Gastrocnemius medialis (tissue), 4 donors: ENCODE measurements around the gene XRN1. TPM values are rescaled to one million over a fixed set of nuclear protein-coding genes. Genes with fewer than 3 reads are reported as not detected.

Source experiments
- ATAC-seq, 2 donors: fragments of 150-250 bp; one replicate each; pipeline ENCODE4 v1.9.1; 2016
- DNase-seq, 2 donors: peaks; one replicate each; pipeline ENCODE4 v3.0.0-alpha.2; 2019
- H3K27ac ChIP-seq, 4 donors: fragments of 200-600 bp; sonication (generic); 1 replicate in 1 of 4; 2 replicates in 3 of 4; pipeline ENCODE4 v1.5.1; 2016 to 2018; ENCODE audit warnings: mild to moderate bottlenecking in 2 of 4, moderate library complexity in 1 of 4
- H3K27me3 ChIP-seq, 3 donors: fragments of 200-600 bp; sonication (generic) in 2 of 3; 1 replicate in 1 of 3; 2 replicates in 2 of 3; pipeline versions ENCODE4 v1.5.1 to v1.6.0; 2016 to 2019; ENCODE audit warnings: mild to moderate bottlenecking in 1 of 3, moderate library complexity in 1 of 3
- H3K36me3 ChIP-seq, 2 donors: fragments of 200-600 bp; sonication (generic) in 1 of 2; one replicate each; pipeline ENCODE4 v1.5.1; 2017 to 2018
- H3K4me1 ChIP-seq, 2 donors: fragments of 200-600 bp; sonication (generic) in 1 of 2; one replicate each; pipeline ENCODE4 v1.5.1; 2016 to 2017; ENCODE audit warnings: mild to moderate bottlenecking in 2 of 2
- H3K4me3 ChIP-seq, 4 donors: fragments of 200-600 bp; sonication (generic) in 3 of 4; 1 replicate in 1 of 4; 2 replicates in 3 of 4; pipeline ENCODE4 v1.5.1; 2016 to 2019; ENCODE audit warnings: mild to moderate bottlenecking in 2 of 4
- H3K9me3 ChIP-seq, 3 donors: fragments of 200-600 bp; sonication (generic) in 2 of 3; 1 replicate in 1 of 3; 2 replicates in 2 of 3; pipeline ENCODE4 v1.5.1; 2016 to 2019
- POLR2A ChIP-seq, 2 donors: fragments of 450-650 bp; IDR thresholded peaks; one replicate each; pipeline ENCODE4 v1.6.1; 2017; ENCODE audit warnings: antibody characterized with exemption in 2 of 2, mild to moderate bottlenecking in 2 of 2, moderate library complexity in 2 of 2
- in situ Hi-C, 4 donors: fragments of 200-750 bp; cut with MboI; loops; one replicate each; pipeline versions ENCODE4 v1.15.0 to v1.8.0; 2017; ENCODE audit warnings: low sequenced_read_pairs in 4 of 4
- intact Hi-C: fragments of 100-400 bp; cut with DNase I; formaldehyde crosslinking; loops from one replicate; pipeline ENCODE4 v1.15.1; 2023; ENCODE audit warnings: low total_unique reads
- total RNA-seq, 4 donors: library from RNA; depleted of rRNA; stranded (reverse); fragments of >200 nt; gene quantifications; one replicate each; pipeline versions ENCODE4 v1.1.0 to v1.2.3, GENCODE V29; 2016
- TF ChIP-seq, protein P1 (sequence below), 5 experiments: fragments of 450-650 bp in 3 of 5; fragments of 200-600 bp in 2 of 5; sonication (generic) in 2 of 5; IDR thresholded peaks in 4 of 5; conservative IDR thresholded peaks in 1 of 5; 1 replicate in 4 of 5; 2 replicates in 1 of 5; pipeline ENCODE4 v1.5.1; 2016 to 2019; ENCODE audit warnings: antibody characterized with exemption in 5 of 5, mild to moderate bottlenecking in 3 of 5, moderate library complexity in 3 of 5

XRN1 gene
- total RNA-seq, 4 donors from 2014 or later = 41.8 to 52.2 (median 47.3) TPM

DNA sequence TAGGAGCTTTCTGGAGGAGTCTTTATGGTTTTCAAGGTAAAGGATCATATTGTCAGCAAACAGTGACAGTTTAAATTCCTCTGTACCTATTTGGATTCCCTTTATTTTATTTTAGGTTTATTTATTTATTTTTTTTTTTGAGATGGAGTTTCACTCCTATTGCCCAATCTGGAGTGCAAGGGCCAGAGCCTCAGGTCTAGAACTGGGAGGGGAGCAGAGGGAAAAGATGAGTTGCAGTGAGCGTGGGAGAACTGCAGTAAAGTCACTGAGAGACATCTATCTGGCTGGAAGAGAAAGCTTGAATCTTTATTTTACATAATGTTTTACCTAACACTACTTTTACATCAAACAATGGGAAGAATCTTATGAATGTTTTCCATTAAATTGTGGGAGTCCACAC, 172.9 kb downstream of the XRN1 start:
- H3K9me3 ChIP-seq = no peaks in the 10 kb centered on the region

DNA sequence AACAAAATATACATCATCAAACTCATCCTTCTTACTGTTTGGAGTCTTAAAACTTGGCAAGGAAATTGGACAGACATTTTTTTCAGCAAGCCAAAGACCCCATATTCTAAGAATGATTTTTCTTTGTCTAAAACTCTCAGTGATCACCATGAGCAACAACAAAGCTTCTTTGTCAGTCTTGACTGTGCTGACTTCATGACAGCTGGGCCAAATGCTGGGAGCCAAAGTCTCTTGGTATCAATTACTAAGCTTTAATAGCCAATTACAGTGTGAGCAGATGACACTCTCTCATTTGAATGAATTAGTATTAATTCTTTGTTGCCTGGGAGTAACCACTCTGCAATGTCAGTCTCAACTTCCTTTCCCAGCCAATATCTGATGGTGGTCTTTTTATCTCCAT, 174.3 kb downstream of the XRN1 start:
- ATAC-seq (no peak), DNase-seq (no peak)
- no peaks in the 10 kb centered on the region for H3K27me3 ChIP-seq
- in situ Hi-C loops = loop anchor here in 1 of 4 donors (5.0 kb wide), 1 partner anchor 146 kb away; no protein-coding TSS in a partner anchor
- no peaks in the 10 kb centered on the region for H3K4me1 ChIP-seq
- no peaks in the 10 kb centered on the region for H3K9me3 ChIP-seq
- intact Hi-C loops = no loop called here
- no peaks in the 10 kb centered on the region for H3K36me3 ChIP-seq
- no peak overlapping the region for H3K4me3 ChIP-seq
- TF ChIP-seq POLR2A (IDR thresholded peaks at IDR 0.05) = no peak
- TF ChIP-seq, protein P1, sequence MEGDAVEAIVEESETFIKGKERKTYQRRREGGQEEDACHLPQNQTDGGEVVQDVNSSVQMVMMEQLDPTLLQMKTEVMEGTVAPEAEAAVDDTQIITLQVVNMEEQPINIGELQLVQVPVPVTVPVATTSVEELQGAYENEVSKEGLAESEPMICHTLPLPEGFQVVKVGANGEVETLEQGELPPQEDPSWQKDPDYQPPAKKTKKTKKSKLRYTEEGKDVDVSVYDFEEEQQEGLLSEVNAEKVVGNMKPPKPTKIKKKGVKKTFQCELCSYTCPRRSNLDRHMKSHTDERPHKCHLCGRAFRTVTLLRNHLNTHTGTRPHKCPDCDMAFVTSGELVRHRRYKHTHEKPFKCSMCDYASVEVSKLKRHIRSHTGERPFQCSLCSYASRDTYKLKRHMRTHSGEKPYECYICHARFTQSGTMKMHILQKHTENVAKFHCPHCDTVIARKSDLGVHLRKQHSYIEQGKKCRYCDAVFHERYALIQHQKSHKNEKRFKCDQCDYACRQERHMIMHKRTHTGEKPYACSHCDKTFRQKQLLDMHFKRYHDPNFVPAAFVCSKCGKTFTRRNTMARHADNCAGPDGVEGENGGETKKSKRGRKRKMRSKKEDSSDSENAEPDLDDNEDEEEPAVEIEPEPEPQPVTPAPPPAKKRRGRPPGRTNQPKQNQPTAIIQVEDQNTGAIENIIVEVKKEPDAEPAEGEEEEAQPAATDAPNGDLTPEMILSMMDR (IDR thresholded peaks at IDR 0.05 in 4 of 5, conservative IDR thresholded peaks at IDR 0.05 in 1 of 5) = no peak
- no peak overlapping the region for H3K27ac ChIP-seq

More for the DNA sequence above, 172.9 kb downstream of the XRN1 start:
- in situ Hi-C loops = loop anchor here in 3 of 4 donors (5.0 to 25.0 kb wide), 2 partner anchors 148 to 313 kb away; no protein-coding TSS in a partner anchor
- Histone ChIP-seq H3K27me3 (no peaks in the 10 kb centered on the region), H3K36me3 (no peaks in the 10 kb centered on the region), H3K4me3 (no peak overlapping the region), H3K27ac (no peak overlapping the region), H3K4me1 (no peaks in the 10 kb centered on the region)
- intact Hi-C loops = no loop called here
- ATAC-seq = no peak
- no peak for DNase-seq
- TF ChIP-seq, protein P1 (IDR thresholded peaks at IDR 0.05 in 4 of 5, conservative IDR thresholded peaks at IDR 0.05 in 1 of 5) = no peak
- no peak for TF ChIP-seq POLR2A (IDR thresholded peaks at IDR 0.05)

DNA sequence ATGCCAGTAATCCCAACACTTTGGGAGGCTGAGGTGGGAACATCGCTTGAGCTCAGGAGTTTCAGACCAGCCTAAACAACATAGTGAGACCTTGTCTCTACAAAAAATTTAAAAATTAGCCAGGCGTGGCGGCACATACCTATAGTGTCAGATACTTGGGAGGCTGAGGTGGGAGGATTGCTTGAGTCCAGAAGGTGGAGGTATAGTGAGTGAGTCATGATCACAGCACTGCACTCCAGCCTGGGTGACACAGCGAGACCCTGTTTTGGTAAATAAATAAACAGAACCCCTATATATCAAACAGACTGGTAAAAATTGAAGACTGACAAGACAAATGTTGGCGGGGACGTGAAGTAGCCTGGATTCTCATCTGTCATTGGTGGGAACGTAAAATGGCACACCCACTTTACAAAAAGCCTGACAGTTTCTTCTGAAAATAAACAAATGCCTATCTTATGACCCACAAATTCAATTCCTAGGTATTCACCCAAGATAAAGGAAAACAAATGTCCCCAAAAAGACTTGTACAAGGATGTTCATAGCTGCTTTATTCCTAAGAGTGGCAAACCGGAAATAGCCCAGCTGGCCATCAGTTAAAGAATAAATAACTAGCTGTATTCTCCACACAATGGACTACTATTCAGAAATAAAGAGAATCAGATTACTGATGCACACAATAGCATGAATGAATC, 175.5 kb downstream of the XRN1 start:
- Histone ChIP-seq H3K4me1 (no peaks in the 10 kb centered on the region), H3K27ac (no peak overlapping the region), H3K27me3 (no peaks in the 10 kb centered on the region), H3K4me3 (no peak overlapping the region), H3K9me3 (no peaks in the 10 kb centered on the region), H3K36me3 (no peaks in the 10 kb centered on the region)
- TF ChIP-seq, protein P1 (IDR thresholded peaks at IDR 0.05 in 4 of 5, conservative IDR thresholded peaks at IDR 0.05 in 1 of 5) = no peak
- TF ChIP-seq POLR2A (IDR thresholded peaks at IDR 0.05) = no peak
- in situ Hi-C loops = loop anchor here in 1 of 4 donors (5.0 kb wide), 1 partner anchor 145 kb away; no protein-coding TSS in a partner anchor
- intact Hi-C loops = no loop called here
- no peak for DNase-seq
- no peak for ATAC-seq

DNA sequence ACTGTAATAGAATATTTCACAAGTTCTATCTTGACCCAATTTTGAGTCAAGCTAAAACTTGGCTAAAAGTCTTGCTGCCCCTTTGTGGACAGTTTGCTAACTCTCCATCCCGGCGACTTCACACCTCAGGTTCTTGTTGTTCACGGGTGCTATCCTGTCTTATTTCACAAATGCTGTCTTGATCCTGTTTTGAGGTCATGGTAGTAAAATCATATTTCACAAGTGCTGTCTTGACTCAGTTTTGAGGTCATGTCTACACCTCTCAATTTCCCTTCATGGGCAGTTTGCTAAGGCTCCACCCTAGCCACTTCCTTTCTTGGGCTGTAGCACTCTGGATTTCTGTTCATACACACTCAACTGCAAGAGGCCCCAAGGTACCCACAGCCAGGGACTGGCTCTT, 177.4 kb downstream of the XRN1 start:
- Histone ChIP-seq H3K27me3 (no peaks in the 10 kb centered on the region), H3K9me3 (no peaks in the 10 kb centered on the region), H3K4me3 (no peak overlapping the region), H3K27ac (no peak overlapping the region), H3K4me1 (no peaks in the 10 kb centered on the region), H3K36me3 (no peaks in the 10 kb centered on the region)
- no peak for ATAC-seq
- TF ChIP-seq, protein P1 (IDR thresholded peaks at IDR 0.05 in 4 of 5, conservative IDR thresholded peaks at IDR 0.05 in 1 of 5) = no peak
- no peak for TF ChIP-seq POLR2A (IDR thresholded peaks at IDR 0.05)
- in situ Hi-C loops = loop anchor here in 1 of 4 donors (5.0 kb wide), 1 partner anchor 143 kb away; no protein-coding TSS in a partner anchor
- intact Hi-C loops = no loop called here
- no peak for DNase-seq
